GM23338 (cell line): Measurements from ENCODE around the gene CRACR2A.

ENCODE experiments used
- CREB1 ChIP-seq: fragments of 250-450 bp; sonication (Bioruptor Pico); IDR thresholded peaks from 2 replicates; pipeline ENCODE4 v1.5.0; 2020; ENCODE audit warnings: low read depth, mild to moderate bottlenecking, moderate library complexity
- EZH2 ChIP-seq: fragments of 200-600 bp; sonication (generic); IDR thresholded peaks from one replicate; pipeline ENCODE4 v1.8.0; 2017; ENCODE audit warnings: antibody characterized with exemption, mild to moderate bottlenecking, low read depth; ENCODE audit not compliant: unreplicated experiment
- EZH2phosphoT487 ChIP-seq: fragments of 200-600 bp; sonication (generic); IDR thresholded peaks from one replicate; pipeline ENCODE4 v1.8.1; 2018; ENCODE audit warnings: antibody characterized with exemption; ENCODE audit not compliant: unreplicated experiment
- JUNB ChIP-seq: IDR thresholded peaks from one replicate; pipeline ENCODE4 v1.6.1; 2016; ENCODE audit warnings: antibody characterized with exemption; ENCODE audit not compliant: unreplicated experiment
- POLR2AphosphoS5 ChIP-seq: IDR thresholded peaks from 2 replicates; pipeline ENCODE4 v1.6.1; 2016; ENCODE audit warnings: antibody characterized with exemption, low read depth
- STAT1 ChIP-seq: IDR thresholded peaks from one replicate; pipeline ENCODE4 v1.6.1; 2016; ENCODE audit warnings: antibody characterized with exemption; ENCODE audit not compliant: unreplicated experiment
- ZNF331 ChIP-seq: fragments of 250-450 bp; sonication (Bioruptor Pico); IDR thresholded peaks from 2 replicates; pipeline ENCODE4 v1.5.0; 2020; ENCODE audit warnings: low read depth, mild to moderate bottlenecking, moderate library complexity
- TF ChIP-seq, protein P1 (sequence below), 2 experiments: fragments of 200-600 bp in 1 of 2; sonication (generic) in 1 of 2; conservative IDR thresholded peaks; 2 replicates each; pipeline versions ENCODE4 v1.5.1 to v1.6.1; 2016 to 2017; ENCODE audit warnings: antibody characterized with exemption in 2 of 2, low read depth in 2 of 2, mild to moderate bottlenecking in 2 of 2, moderate library complexity in 1 of 2
- TF ChIP-seq, protein P2 (sequence below): IDR thresholded peaks from one replicate; pipeline ENCODE4 v1.6.1; 2018; ENCODE audit warnings: antibody characterized with exemption; ENCODE audit not compliant: unreplicated experiment
- TF ChIP-seq, protein P3 (sequence below): IDR thresholded peaks from 2 replicates; pipeline ENCODE4 v1.6.1; 2016; ENCODE audit warnings: antibody characterized with exemption

DNA sequence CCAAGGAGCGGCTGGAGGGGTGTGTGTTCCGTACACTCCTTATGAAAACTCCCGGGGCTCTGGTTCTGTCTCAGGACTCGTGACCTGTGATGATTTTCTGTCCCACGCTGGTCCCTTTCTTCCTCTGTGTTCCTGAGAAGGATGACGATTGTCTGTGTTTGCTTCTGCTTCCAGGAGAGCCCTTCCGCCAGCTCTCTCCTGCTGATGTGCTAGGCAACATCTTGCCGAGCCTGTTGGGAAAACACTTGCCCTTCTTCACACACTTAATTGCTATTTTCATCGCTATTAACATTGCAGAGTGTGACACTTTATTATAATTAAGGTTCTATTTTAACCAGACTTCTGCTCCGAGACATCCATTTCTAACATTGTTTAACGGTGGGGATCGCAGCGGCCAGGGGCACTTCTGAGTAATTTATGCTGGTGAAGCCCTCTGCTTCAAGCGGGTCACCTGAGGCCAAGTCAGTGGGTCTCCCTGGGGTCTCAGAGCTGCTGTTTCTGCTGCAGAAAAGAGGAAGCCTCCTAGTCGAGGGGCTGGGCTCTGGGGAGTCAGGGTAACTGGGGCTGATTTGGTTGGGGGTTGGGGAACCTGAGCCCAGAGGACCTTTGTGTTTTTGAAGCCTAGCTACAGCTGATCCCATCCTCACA is 173.3 kb downstream of the CRACR2A start:
- TF ChIP-seq EZH2phosphoT487, result no peak
- TF ChIP-seq, protein P1, sequence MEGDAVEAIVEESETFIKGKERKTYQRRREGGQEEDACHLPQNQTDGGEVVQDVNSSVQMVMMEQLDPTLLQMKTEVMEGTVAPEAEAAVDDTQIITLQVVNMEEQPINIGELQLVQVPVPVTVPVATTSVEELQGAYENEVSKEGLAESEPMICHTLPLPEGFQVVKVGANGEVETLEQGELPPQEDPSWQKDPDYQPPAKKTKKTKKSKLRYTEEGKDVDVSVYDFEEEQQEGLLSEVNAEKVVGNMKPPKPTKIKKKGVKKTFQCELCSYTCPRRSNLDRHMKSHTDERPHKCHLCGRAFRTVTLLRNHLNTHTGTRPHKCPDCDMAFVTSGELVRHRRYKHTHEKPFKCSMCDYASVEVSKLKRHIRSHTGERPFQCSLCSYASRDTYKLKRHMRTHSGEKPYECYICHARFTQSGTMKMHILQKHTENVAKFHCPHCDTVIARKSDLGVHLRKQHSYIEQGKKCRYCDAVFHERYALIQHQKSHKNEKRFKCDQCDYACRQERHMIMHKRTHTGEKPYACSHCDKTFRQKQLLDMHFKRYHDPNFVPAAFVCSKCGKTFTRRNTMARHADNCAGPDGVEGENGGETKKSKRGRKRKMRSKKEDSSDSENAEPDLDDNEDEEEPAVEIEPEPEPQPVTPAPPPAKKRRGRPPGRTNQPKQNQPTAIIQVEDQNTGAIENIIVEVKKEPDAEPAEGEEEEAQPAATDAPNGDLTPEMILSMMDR (conservative IDR thresholded peaks at IDR 0.05; ENCODE audit: low read depth in 2 of 2), result no peak
- no peak for TF ChIP-seq EZH2
- no peak for TF ChIP-seq STAT1
- TF ChIP-seq, protein P2, sequence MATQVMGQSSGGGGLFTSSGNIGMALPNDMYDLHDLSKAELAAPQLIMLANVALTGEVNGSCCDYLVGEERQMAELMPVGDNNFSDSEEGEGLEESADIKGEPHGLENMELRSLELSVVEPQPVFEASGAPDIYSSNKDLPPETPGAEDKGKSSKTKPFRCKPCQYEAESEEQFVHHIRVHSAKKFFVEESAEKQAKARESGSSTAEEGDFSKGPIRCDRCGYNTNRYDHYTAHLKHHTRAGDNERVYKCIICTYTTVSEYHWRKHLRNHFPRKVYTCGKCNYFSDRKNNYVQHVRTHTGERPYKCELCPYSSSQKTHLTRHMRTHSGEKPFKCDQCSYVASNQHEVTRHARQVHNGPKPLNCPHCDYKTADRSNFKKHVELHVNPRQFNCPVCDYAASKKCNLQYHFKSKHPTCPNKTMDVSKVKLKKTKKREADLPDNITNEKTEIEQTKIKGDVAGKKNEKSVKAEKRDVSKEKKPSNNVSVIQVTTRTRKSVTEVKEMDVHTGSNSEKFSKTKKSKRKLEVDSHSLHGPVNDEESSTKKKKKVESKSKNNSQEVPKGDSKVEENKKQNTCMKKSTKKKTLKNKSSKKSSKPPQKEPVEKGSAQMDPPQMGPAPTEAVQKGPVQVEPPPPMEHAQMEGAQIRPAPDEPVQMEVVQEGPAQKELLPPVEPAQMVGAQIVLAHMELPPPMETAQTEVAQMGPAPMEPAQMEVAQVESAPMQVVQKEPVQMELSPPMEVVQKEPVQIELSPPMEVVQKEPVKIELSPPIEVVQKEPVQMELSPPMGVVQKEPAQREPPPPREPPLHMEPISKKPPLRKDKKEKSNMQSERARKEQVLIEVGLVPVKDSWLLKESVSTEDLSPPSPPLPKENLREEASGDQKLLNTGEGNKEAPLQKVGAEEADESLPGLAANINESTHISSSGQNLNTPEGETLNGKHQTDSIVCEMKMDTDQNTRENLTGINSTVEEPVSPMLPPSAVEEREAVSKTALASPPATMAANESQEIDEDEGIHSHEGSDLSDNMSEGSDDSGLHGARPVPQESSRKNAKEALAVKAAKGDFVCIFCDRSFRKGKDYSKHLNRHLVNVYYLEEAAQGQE, result no peak
- TF ChIP-seq POLR2AphosphoS5, result no peak
- no peak for TF ChIP-seq JUNB
- TF ChIP-seq CREB1 (CRISPR knock-in tag), result no peak
- TF ChIP-seq ZNF331 (CRISPR knock-in tag), result no peak
- TF ChIP-seq, protein P3, sequence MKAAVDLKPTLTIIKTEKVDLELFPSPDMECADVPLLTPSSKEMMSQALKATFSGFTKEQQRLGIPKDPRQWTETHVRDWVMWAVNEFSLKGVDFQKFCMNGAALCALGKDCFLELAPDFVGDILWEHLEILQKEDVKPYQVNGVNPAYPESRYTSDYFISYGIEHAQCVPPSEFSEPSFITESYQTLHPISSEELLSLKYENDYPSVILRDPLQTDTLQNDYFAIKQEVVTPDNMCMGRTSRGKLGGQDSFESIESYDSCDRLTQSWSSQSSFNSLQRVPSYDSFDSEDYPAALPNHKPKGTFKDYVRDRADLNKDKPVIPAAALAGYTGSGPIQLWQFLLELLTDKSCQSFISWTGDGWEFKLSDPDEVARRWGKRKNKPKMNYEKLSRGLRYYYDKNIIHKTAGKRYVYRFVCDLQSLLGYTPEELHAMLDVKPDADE, result no peak
